Measurements from ENCODE around the gene FRMD4A.

DNA sequence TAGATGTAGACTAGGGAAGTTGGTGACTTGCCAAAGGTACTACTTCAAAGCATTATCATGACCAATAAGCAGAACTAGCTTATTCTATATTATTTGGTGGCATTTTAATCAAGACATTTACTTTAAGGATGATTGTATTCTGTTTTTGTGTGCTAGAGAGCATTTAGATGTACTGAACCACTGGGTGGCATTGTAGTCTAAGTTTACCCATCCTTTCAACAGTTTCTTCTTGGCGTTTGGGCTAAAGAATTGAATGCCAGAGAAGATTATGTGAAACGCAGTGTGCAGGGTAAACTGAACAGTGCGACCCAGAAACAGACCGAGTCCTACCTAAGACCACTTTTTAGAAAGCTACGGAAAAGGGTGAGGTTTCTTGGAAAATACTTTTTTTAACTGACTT is 717.2 kb downstream of the FRMD4A start:
- TF ChIP-seq, protein P1, sequence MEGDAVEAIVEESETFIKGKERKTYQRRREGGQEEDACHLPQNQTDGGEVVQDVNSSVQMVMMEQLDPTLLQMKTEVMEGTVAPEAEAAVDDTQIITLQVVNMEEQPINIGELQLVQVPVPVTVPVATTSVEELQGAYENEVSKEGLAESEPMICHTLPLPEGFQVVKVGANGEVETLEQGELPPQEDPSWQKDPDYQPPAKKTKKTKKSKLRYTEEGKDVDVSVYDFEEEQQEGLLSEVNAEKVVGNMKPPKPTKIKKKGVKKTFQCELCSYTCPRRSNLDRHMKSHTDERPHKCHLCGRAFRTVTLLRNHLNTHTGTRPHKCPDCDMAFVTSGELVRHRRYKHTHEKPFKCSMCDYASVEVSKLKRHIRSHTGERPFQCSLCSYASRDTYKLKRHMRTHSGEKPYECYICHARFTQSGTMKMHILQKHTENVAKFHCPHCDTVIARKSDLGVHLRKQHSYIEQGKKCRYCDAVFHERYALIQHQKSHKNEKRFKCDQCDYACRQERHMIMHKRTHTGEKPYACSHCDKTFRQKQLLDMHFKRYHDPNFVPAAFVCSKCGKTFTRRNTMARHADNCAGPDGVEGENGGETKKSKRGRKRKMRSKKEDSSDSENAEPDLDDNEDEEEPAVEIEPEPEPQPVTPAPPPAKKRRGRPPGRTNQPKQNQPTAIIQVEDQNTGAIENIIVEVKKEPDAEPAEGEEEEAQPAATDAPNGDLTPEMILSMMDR (IDR thresholded peaks at IDR 0.05): peak; percentile 17; the same call in 1 of the 2 replicates
- TF ChIP-seq ZFX (IDR thresholded peaks at IDR 0.05; ENCODE audit: borderline replicate concordance): no peak
